Hepatocyte (in vitro differentiated cells): Measurements from ENCODE around the gene LOXHD1.
A peak's percentile ranks its signal among the peaks of the same experiment; 100 is the strongest.

Experiments
- CTCF ChIP-seq: fragments of 200-600 bp; sonication (generic); IDR thresholded peaks from 2 replicates; pipeline ENCODE4 v1.5.1; 2016; ENCODE audit warnings: antibody characterized with exemption, mild to moderate bottlenecking; ENCODE audit not compliant: poor library complexity
- EZH2 ChIP-seq: fragments of 200-600 bp; sonication (generic); IDR thresholded peaks from 2 replicates; pipeline ENCODE4 v1.6.1; 2016; ENCODE audit warnings: antibody characterized with exemption, mild to moderate bottlenecking, borderline replicate concordance

- TF ChIP-seq CTCF (peak; percentile 68), EZH2 (no peak)
Observed at GRCh38 chr18:46481048-46481846, 175.8 kb downstream of the LOXHD1 start.
